ENCODE results near the gene GCN1. TPM values are rescaled to one million over a fixed set of nuclear protein-coding genes. Genes with fewer than 3 reads are reported as not detected.

Gene GCN1
- total RNA-seq, 4 donors from 2014 or later: 52.5 to 99.4 (median 72.1) TPM

GRCh38 chr12:120077260-120077659 lies 117.3 kb downstream of the GCN1 start:
- no peak for TF ChIP-seq CTCF (IDR thresholded peaks at IDR 0.05)
- no peak for DNase-seq (ENCODE audit: low spot score)

More at GRCh38 chr12:120077260-120077659, 117.3 kb downstream of the GCN1 start:
- no peak for ATAC-seq (ENCODE audit: low FRiP score)

Small RNAs within 50 kb of the gene (small RNA-seq; reads per million reads assigned to genes)
- not detected for gene MIR4498

Other genes with a start within 250 kb of the GCN1 start
- gene BICDL1, start 205.5 kb downstream of the GCN1 start, total RNA-seq: 100 to 1,000 TPM in 1 of 4 donors, 10 to 100 TPM in 2, not detected in 1; 58.6 to 219 (median 61.6) TPM
- 10 to 100 TPM; 22.4 to 36.1 (median 25.9) TPM for gene RAB35, start 78.0 kb downstream of the GCN1 start, total RNA-seq
- gene RPLP0, start 6.4 kb upstream of the GCN1 start, total RNA-seq: 1,000 to 10,000 TPM; 2,289 to 4,489 (median 2,885) TPM
- gene PXN, start 71.0 kb upstream of the GCN1 start, total RNA-seq: 100 to 1,000 TPM in 1 of 4 donors, 10 to 100 TPM in 3; 40.0 to 151 (median 73.1) TPM
- under 1 TPM; under 0.01 TPM for gene RNU4-2, start 97.2 kb upstream of the GCN1 start, total RNA-seq
- gene RNU4-1, start 98.5 kb upstream of the GCN1 start, total RNA-seq: under 1 TPM in 2 of 4 donors, not detected in 2; under 0.01 TPM
- 1 to 10 TPM in 3 of 4 donors, not detected in 1; 1.3 to 2.4 (median 1.4) TPM for gene SIRT4, start 107.6 kb upstream of the GCN1 start, total RNA-seq
- gene PLA2G1B, start 133.1 kb upstream of the GCN1 start, total RNA-seq: not detected
- gene MSI1, start 174.4 kb upstream of the GCN1 start, total RNA-seq: 1 to 10 TPM in 1 of 4 donors, under 1 TPM in 2, not detected in 1; 0.13 to 2.0 (median 0.37) TPM
- gene COX6A1, start 243.4 kb upstream of the GCN1 start, total RNA-seq: 100 to 1,000 TPM; 374 to 751 (median 529) TPM